Measurements from ENCODE around the gene KCTD13.
"Not testable (repeated sequence)": the region's sequence is repeated elsewhere in the genome, so short reads cannot be mapped to it uniquely, and the experiment has no call there.

The KCTD13 gene

GRCh38 chr16:29883987-29884386 is 42.0 kb downstream of the KCTD13 start:
- H3K4me1 ChIP-seq, result no peaks in the 10 kb centered on the region
- H3K4me3 ChIP-seq, result no peak overlapping the region
- H3K9me3 ChIP-seq, result no peaks in the 10 kb centered on the region
- H3K9ac ChIP-seq, result no peak overlapping the region
- no peak for TF ChIP-seq Cebpa-rat (IDR thresholded peaks at IDR 0.05)
- H3K36me3 ChIP-seq, result no peaks in the 10 kb centered on the region
- no peak overlapping the region for H3K27ac ChIP-seq
- H3K27me3 ChIP-seq, result no peaks in the 10 kb centered on the region
- no peak overlapping the region for H3K4me2 ChIP-seq
- H4K20me1 ChIP-seq, result no peaks in the 10 kb centered on the region

DNA sequence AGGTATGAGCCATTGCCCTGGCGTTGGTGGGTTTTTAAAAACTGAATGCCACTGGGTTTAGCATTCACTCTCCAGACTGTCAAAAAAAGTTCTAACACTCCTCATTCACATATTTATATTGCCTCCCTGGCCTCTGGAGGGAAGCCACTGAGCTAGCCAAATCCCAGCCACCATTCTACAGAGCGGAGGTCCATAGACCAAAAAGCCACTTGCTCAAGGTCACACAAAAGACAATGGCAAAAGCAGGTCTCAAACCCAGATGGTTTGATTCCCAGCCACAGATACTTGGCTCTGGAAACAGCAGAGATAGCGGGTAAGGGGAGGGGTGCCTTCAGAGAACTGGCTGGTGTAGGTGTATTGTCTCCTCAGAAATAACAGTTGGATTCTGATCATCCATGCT is 45.0 kb downstream of the KCTD13 start:
- H3K4me1 ChIP-seq, result no peaks in the 10 kb centered on the region
- no peak overlapping the region for H3K4me3 ChIP-seq
- no peak overlapping the region for H3K4me2 ChIP-seq
- no peaks in the 10 kb centered on the region for H4K20me1 ChIP-seq
- no peaks in the 10 kb centered on the region for H3K9me3 ChIP-seq
- H3K36me3 ChIP-seq, result no peaks in the 10 kb centered on the region
- H3K27me3 ChIP-seq, result peaks cover 21% of the 10 kb centered on the region
- TF ChIP-seq Cebpa-rat (IDR thresholded peaks at IDR 0.05), result no peak
- no peak overlapping the region for H3K27ac ChIP-seq
- H3K9ac ChIP-seq, result no peak overlapping the region

- no peak for TF ChIP-seq Cebpa-rat (IDR thresholded peaks at IDR 0.05)
- no peaks in the 10 kb centered on the region for H4K20me1 ChIP-seq
- H3K4me1 ChIP-seq, result no peaks in the 10 kb centered on the region
- H3K9me3 ChIP-seq, result no peaks in the 10 kb centered on the region
- no peak overlapping the region for H3K4me2 ChIP-seq
- H3K4me3 ChIP-seq, result no peak overlapping the region
- H3K36me3 ChIP-seq, result no peaks in the 10 kb centered on the region
- no peak overlapping the region for H3K9ac ChIP-seq
- H3K27me3 ChIP-seq, result peaks cover 34% of the 10 kb centered on the region
- H3K27ac ChIP-seq, result no peak overlapping the region
Measured at GRCh38 chr16:29878172-29878571, 47.9 kb downstream of the KCTD13 start.

DNA sequence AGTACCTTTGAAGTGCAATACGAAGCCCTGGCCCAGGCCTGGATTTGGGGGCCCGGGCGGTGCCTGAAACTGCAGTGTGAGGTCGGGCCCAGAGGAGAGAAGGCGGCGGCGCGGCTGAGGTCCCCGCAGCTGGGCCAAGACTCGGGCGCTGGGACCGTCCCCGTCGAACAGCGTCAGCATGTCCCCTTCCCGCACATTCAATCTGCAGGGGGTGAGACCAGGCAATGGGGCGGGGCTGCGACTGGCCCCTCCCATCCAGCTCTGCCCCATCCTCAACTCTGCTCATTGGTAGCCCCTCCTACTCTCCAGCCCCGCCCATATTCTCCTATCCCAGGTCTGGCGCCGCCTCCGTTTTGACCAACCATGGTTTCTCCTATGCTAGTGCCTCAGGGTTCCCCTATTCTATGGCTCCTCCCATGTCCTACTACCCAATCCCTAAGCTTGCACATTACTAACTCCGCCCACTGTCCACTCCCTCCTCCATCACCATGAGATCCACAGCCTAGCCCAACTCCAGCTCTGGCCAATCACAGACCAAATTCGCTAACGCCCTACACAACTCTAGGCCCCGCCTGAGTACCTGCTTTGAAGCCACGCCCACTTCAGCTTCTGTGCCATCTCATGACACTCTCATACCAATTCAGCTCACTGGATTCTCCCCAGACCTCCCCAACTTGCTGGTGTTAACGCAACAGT is 48.6 kb downstream of the KCTD13 start:
- Histone ChIP-seq H3K4me3 (no peak overlapping the region), H3K4me2 (no peak overlapping the region)

DNA sequence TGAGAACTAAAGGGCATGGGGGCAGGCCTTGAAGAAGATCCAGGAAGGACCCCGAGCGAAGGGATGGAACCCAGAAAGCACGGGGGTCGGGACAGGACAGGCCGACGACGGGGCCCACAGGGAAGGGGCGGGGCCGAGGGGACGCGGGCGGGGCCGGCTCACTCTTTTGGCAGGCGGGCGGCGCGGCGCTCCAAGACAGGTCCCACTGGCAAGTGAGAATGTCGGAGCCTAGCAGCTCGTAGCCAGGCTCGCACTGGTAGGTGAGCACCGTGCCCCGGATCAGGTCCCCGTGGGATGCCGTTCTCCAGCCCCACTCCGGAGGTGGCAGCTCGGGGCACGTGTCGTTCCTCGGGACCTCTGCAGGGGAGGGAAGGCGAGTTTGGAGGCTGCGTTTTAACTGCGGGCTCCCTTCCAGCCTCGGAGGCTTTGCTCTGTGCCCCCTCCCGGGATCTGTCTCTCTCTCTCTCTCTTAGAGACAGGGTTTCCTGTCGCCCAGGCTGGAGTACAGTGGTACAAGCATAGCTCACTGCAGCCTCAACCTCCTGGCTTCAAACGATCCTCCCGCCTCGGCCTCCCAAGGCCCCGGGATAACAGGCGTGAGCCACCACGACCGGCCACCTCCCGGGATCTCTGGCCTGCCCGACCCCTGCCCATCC is 49.3 kb downstream of the KCTD13 start:
- Histone ChIP-seq H3K4me1 (no peaks in the 10 kb centered on the region), H3K4me2 (no peak overlapping the region), H4K20me1 (no peaks in the 10 kb centered on the region), H3K36me3 (no peaks in the 10 kb centered on the region), H3K4me3 (no peak overlapping the region), H3K27ac (no peak overlapping the region), H3K27me3 (peaks cover 34% of the 10 kb centered on the region), H3K9me3 (no peaks in the 10 kb centered on the region), H3K9ac (no peak overlapping the region)
- no peak for TF ChIP-seq Cebpa-rat (IDR thresholded peaks at IDR 0.05)

More for the DNA sequence above, 48.6 kb downstream of the KCTD13 start:
- peaks cover 34% of the 10 kb centered on the region for H3K27me3 ChIP-seq
- H3K36me3 ChIP-seq, result no peaks in the 10 kb centered on the region
- no peak overlapping the region for H3K9ac ChIP-seq
- no peak overlapping the region for H3K27ac ChIP-seq
- no peaks in the 10 kb centered on the region for H3K4me1 ChIP-seq
- no peaks in the 10 kb centered on the region for H3K9me3 ChIP-seq
- H4K20me1 ChIP-seq, result no peaks in the 10 kb centered on the region
- TF ChIP-seq Cebpa-rat (IDR thresholded peaks at IDR 0.05), result no peak

DNA sequence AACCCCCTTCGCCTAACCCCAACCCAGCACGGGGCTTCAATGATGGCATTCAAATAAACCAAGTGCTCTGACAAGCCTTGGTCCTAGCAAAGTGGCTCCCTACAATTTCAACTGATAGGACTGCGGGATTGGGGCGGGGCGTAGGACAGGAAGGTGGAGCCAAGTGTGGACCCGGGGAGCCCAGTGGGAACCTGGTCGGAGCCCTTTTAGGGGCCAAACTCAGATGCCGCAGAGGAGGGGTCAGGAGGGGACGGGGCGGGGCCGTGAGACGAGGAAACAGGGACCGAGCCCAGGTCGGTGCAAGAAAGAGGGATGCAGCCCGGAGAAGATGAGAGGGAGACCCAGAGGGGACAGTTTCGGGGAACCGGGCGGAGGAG is 49.8 kb downstream of the KCTD13 start:
- peaks cover 34% of the 10 kb centered on the region for H3K27me3 ChIP-seq
- H3K4me2 ChIP-seq, result no peak overlapping the region
- no peak overlapping the region for H3K9ac ChIP-seq
- H3K9me3 ChIP-seq, result no peaks in the 10 kb centered on the region
- TF ChIP-seq Cebpa-rat (IDR thresholded peaks at IDR 0.05), result no peak
- no peaks in the 10 kb centered on the region for H3K4me1 ChIP-seq
- H3K27ac ChIP-seq, result no peak overlapping the region
- no peaks in the 10 kb centered on the region for H3K36me3 ChIP-seq
- no peaks in the 10 kb centered on the region for H4K20me1 ChIP-seq
- no peak overlapping the region for H3K4me3 ChIP-seq

GRCh38 chr16:29875206-29875605 is 50.8 kb downstream of the KCTD13 start:
- H4K20me1 ChIP-seq, result no peaks in the 10 kb centered on the region

GRCh38 chr16:29873319-29873718 is 52.7 kb downstream of the KCTD13 start:
- no peaks in the 10 kb centered on the region for H4K20me1 ChIP-seq
- H3K9me3 ChIP-seq, result no peaks in the 10 kb centered on the region
- H3K4me1 ChIP-seq, result no peaks in the 10 kb centered on the region
- no peak overlapping the region for H3K27ac ChIP-seq
- H3K9ac ChIP-seq, result no peak overlapping the region
- peaks cover 34% of the 10 kb centered on the region for H3K27me3 ChIP-seq
- H3K36me3 ChIP-seq, result no peaks in the 10 kb centered on the region
- H3K4me3 ChIP-seq, result no peak overlapping the region
- TF ChIP-seq Cebpa-rat (IDR thresholded peaks at IDR 0.05), result no peak
- no peak overlapping the region for H3K4me2 ChIP-seq

More at GRCh38 chr16:29875206-29875605, 50.8 kb downstream of the KCTD13 start:
- TF ChIP-seq Cebpa-rat (IDR thresholded peaks at IDR 0.05), result no peak
- Histone ChIP-seq H3K27me3 (peaks cover 34% of the 10 kb centered on the region), H3K27ac (no peak overlapping the region), H3K9me3 (no peaks in the 10 kb centered on the region), H3K4me2 (no peak overlapping the region), H3K4me3 (no peak overlapping the region), H3K4me1 (no peaks in the 10 kb centered on the region), H3K36me3 (no peaks in the 10 kb centered on the region), H3K9ac (no peak overlapping the region)

DNA sequence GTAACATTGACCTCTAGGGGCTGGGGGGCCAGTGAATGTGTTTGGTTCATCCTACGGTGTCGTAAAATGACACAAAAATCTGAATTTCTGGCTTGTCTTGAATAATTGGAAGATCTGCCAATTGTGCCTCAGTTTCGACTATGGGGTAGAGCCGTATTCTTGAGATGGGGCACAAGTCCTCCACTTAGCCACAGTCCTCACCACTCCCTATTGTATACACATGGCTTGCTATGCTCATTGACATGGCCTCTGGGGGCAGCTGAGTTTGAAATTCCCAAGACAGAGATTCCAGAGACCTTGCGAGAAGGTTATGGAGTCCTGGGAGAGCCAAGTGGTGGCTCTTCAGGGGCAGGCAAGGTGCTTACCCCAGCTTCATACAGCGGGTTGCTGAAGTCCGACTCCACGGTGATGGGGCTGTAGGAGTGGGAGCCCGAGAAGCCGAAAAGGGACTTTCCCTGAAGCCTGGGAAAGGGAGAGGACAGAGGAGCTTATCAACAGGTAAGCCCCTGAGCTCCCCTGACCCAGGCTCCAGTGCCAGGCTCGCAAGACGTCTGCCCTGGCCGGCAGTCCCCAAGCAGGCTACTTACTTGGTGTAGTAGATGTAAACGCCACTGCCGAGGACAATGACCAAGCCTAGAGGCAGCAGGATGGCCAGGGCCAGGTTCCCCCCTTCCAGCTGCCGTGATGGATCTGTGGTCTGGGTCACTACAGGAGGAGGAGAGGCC is 54.0 kb downstream of the KCTD13 start:
- H3K4me3 ChIP-seq, result no peak overlapping the region
- no peak overlapping the region for H3K9ac ChIP-seq
- no peak overlapping the region for H3K27ac ChIP-seq
- no peaks in the 10 kb centered on the region for H3K36me3 ChIP-seq
- no peaks in the 10 kb centered on the region for H3K9me3 ChIP-seq
- H3K4me1 ChIP-seq, result no peaks in the 10 kb centered on the region
- no peak overlapping the region for H3K4me2 ChIP-seq
- no peaks in the 10 kb centered on the region for H4K20me1 ChIP-seq
- TF ChIP-seq Cebpa-rat (IDR thresholded peaks at IDR 0.05), result no peak
- peaks cover 22% of the 10 kb centered on the region for H3K27me3 ChIP-seq

DNA sequence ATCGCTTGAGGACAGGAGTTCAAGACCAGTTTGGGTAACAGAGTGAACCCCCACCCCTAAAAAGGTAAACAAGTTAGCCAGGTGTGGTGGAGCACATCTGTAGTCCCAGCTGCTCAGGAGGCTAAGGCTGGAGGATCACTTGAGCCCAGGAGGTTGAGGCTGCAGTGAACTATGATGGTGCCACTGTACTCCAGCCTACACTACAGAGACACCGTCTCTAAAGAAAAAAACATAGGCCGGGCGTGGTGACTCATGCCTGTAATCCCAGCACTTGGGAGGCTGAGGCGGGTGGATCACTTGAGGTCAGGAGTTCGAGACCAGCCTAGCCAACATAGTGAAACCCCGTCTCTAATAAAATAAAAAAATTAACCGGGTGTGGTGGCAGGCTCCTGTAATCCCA is 57.0 kb downstream of the KCTD13 start:
- not testable (repeated sequence) for H3K4me2 ChIP-seq, H3K9ac ChIP-seq, H3K36me3 ChIP-seq, H3K27ac ChIP-seq, H3K9me3 ChIP-seq, H3K4me3 ChIP-seq, H3K27me3 ChIP-seq, H3K4me1 ChIP-seq, H4K20me1 ChIP-seq

Measured in BLaER1 (cell line).